ENCODE measurements around the gene EPC1.
A peak's percentile ranks its signal among the peaks of the same experiment; 100 is the strongest.
"Not testable (repeated sequence)": the region's sequence is repeated elsewhere in the genome, so short reads cannot be mapped to it uniquely, and the experiment has no call there.

Gene EPC1

DNA sequence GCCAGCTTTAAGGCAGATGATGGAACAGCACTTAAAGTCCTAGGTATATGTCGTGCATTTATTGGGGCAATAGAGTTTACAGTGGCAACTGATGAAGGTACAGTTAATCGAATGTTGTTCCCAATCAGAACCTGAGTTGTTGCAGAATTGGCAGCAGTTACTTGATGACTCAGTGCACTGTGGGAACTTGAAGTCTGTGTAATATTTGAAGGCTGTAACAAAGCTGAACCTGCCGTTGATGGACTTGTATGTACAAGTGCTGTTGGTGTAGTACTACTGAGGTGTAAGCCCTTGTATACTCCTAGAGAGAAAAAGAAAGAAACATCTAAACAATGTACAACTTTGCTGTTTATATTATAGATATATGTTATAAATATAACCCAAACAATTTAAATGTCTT, 75.3 kb downstream of the EPC1 start:
- DNase-seq: no peak

DNA sequence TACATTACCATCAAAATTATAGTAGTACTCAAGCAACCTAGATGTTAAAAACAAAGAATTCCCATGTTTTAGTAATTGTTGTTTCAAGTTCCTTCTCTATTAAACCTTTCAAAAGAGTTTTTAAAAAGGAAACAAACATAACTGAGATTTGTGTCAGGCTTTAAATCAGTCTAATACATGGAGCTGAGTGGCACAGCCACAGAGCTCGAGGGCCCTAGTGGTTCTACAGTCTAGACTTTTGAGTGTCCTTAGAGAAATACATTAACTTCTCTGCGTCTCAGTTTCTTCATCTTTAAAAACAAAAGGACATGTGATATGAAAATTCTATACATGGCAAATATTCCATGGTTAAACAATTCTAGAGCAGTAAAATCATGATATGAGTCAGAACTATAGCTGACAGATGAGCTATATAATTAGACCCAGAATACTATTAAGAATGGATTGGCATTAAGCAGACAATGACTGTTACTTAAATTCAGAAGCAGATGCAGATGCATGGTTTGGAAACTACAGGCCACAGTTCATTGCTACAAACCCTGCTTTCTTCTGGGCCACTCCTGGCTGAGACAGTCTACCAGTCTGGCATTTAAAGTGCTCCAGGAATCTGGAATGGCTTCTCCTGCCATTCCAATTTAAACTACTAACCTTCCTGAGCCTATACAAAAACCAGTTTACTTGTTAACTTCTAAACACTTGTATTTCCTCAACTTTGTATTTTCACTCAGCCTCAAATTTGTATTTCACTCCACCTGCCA, 77.4 kb downstream of the EPC1 start:
- DNase-seq: no peak

- no peak for DNase-seq
Measured at GRCh38 chr10:32268788-32269187, 78.2 kb downstream of the EPC1 start.

GRCh38 chr10:32266979-32267378, 80.0 kb downstream of the EPC1 start:
- no peak for DNase-seq

DNA sequence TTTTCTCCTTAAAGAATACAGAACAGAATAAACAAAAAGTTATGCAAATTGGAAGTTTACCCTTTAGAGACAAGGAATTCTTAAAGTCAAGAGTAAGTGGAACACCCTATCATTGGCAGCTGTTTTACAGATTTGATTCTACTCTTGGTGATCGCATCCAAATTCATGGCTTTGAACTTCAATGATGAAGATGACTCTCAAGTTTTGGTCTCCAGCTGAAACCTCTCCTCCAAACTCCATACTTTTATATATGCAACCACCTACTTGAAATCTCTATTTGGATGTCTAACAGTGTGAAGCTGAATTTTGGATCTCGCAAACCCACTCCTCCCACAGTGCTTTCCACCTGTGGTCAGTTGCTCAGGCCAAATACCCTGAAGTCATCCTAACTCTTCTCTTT, 80.4 kb downstream of the EPC1 start:
- DNase-seq: no peak

DNA sequence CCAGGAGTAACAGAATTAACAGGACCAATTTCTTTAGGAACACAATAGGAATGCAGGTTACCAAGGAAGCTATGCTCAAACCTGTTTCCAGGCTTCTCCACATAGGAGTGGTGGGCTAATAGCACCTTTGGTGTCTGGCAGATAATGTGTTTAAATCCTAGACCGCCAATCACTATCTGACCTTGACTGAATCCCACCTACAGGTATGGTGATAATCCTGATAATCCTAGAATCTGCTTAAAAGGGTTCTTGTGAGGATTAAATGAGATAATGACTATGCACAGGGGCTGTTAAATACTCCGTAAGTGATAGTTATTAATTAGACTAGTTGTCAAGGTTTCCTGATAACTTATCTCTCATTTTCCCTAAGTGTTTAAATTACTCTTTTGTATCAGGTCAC, 81.2 kb downstream of the EPC1 start:
- DNase-seq: no peak

DNA sequence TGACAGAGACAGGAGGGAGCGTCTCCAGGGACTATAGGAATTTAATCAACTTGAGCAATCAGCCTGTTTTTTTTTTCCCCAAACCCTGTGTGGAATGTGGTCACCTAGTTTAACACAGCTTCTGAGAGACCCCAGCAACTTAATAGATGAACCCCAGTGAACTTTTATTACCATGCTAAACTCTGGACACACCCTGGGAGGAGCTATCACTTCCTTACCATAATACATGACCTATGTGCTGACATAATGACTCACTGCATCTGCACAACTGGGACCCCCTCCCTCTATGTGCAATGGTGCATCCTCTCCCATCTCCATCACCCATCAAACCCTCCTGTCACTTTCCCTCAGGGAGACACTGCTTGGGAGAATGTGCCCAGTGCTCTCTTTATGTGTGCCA, 83.7 kb downstream of the EPC1 start:
- DNase-seq: no peak

GRCh38 chr10:32259551-32259950, 87.4 kb downstream of the EPC1 start:
- no peak for DNase-seq

- peak; percentile 86 for DNase-seq
Measured at GRCh38 chr10:32256613-32257437, 90.1 kb downstream of the EPC1 start.

DNA sequence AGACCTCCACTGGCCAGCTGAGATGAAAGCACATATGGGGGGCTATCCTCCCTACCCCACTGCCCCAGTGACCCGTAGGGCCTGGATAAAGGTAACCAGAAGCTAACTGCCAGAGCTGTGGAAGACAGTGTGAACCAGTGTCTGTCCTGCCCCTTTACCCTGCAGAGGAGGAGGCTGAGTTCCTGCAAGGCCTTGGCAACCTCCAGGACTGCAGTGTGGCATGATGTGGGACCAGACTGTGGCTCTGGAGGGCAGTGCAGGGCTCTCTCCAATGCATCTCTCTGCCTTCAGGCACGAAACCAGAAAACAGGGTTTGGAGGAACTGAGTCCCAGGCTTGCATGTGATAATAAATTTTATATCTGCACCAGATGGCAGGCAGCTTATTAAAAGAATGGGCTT, 93.1 kb downstream of the EPC1 start:
- no peak for DNase-seq

DNA sequence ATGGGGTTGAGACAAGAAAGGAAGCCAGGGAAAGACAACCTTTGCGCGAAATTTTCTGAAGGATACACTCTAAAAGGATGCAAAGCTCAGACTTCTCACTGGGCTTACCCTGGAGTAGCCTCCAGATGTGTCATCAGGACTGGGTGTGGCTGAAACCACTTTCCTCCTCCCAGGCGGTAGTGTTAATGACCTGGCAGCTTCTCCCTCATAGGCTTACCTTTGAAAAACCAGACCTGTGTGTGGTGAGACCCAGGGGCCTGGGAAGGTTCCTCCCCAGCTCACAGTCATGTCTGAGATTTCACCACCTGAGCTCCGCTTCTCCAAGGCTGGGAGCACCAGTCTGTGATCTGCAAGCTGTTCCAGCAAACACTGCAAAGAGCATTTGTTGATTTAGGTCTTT, 93.7 kb downstream of the EPC1 start:
- DNase-seq: no peak

GRCh38 chr10:32250489-32250888, 96.5 kb downstream of the EPC1 start:
- DNase-seq: not testable (repeated sequence)

GRCh38 chr10:32246685-32247084, 100.3 kb downstream of the EPC1 start:
- no peak for DNase-seq

DNA sequence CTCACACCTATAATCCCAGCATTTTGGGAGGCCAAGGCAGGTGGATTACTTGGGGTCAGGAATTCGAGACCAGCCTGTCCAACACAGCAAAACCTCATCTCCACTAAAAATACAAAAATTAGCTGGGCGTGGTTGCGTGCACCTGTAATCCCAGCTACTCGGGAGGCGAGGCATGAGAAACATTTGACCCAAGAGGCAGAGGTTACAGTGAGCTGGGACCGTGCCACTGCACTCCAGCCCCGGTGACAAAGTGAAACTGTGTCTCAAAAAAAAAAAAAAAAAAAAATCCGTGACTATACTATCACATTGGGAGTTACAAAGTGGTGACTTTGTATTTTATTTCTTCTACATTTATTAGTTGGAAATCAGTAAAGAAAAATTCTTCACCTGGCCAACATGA, 101.2 kb downstream of the EPC1 start:
- no peak for DNase-seq

DNA sequence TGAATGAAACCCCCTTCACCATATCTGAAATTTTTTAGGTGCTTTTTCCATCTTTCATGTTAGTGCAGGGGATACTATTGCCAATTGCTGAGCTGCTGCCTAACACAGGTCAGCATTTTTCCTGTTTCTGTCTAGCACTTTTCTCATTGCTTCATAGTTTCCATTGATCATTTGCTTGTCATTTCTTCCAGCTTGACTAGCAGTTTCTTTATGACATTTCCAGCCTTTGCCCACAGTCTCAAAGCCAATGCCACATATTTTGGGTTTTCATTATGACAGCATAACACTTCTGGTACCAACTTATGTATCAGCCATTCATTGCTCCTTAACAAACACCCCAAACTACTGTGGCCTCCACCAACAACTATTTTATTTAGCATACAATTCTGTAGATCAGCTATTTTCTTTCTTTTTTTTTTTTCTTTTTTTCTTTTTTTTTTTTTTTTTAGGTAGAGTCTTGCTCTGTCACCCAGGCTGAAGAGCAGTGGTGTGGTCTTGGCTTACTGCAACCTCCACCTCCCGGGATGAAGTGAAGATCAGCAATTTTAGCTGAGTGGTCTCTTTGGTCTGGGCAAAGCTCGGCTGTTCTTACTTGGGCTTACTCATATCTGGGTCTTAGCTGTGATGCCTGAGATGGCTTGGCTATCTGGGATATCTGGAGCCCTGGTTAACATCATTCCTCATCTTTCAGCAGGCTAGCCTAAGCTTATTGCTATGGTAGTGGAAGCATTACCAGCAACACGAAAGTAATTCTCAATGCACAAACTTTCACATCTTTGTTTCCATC, 102.3 kb downstream of the EPC1 start:
- no peak for DNase-seq

DNA sequence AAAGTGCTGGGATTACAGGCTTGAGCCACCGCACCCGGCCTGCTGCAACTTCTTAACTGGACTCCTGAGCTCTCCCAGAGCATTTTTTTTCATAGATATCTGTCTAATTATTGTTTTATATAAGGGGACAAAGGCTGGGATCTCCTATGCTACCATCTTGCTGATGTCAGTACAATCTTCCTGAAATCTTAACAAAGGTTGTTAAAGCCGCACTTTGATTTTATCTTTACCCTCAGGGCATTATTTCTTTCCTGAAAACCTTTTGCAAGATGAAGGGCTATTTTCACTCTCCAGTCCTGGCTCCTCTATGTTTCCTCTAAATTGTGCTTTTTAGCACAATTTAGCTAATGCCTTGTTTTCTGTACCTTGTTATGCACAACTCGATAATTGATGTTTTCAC, 102.9 kb downstream of the EPC1 start:
- DNase-seq: no peak

DNA sequence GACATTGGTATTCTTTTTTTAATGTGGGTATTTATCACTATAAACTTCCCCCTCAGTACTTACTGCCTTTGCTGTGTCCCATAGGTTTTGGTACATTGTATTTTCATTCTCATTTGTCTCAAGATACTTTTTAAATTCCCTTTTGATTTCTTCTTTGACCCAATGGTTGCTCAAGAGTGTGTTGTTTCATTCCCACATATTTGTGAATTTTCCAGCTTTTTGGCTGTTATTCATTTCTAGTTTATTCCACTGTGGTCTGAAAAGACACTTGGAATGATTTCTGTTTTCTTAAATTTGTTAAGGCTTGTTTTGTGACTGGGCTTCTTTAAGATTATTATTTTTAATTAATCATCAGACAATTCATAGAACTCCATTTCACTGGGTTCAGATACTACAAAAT, 105.0 kb downstream of the EPC1 start:
- no peak for DNase-seq

- DNase-seq: no peak
Measured at GRCh38 chr10:32240471-32240870, 106.5 kb downstream of the EPC1 start.

DNA sequence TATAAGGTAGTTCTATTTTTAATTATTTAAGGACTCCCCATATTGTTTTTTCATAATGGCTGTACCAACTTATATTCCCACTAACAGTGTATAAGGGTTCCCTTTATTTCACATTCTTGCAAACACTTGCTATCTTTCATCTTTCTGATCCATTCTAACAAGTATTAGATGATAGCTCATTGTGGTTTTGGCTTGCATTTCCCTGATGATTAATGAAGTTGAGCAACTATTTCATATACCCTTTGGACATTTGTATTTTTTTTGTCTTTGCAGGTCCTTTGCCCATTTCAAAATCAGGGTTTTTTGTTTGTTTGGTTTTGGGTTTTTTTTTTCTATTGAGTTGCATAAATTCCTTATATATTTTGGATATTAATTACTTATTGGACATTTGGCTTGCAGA, 107.2 kb downstream of the EPC1 start:
- DNase-seq: no peak

GRCh38 chr10:32237644-32238345, 109.2 kb downstream of the EPC1 start:
- no peak for DNase-seq

GRCh38 chr10:32234471-32234870, 112.5 kb downstream of the EPC1 start:
- no peak for DNase-seq

DNA sequence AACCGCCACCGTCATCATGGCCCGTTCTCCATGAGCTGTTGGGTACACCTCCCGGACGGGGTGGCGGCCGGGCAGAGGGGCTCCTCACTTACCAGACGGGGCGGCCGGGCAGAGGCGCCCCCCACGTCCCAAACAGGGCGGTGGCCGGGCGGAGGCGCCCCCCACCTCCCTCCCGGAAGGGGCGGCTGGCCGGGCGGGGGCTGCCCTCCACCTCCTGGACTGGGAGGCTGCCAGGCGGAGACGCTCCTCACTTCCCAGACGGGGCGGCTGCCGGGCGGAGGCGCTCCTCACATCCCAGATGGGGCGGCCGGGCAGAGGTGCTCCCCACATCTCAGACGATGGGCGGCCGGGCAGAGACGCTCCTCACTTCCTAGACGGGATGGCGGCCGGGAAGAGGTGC, 113.6 kb downstream of the EPC1 start:
- DNase-seq: not testable (repeated sequence)

GRCh38 chr10:32232378-32232777, 114.6 kb downstream of the EPC1 start:
- no peak for DNase-seq

Measured in activated CD8-positive, alpha-beta memory T cell treated with anti-CD3 and anti-CD28 coated beads for 24 hours (primary cell).